Posterior cingulate gyrus (tissue), 11 donors: Measurements from ENCODE around the gene DSC1.

Source experiments
- DNase-seq, 10 donors: peaks; one replicate each; pipeline versions ENCODE4 v3.0.0 to v3.0.0-alpha.2; 2020 to 2021; ENCODE audit warnings: mixed read lengths in 3 of 10
- intact Hi-C: fragments of 100-400 bp; cut with DNase I; formaldehyde crosslinking; loops from one replicate; pipeline ENCODE4 v1.15.1; 2023

The DSC1 gene

GRCh38 chr18:31105733-31106132 is 56.9 kb downstream of the DSC1 start:
- DNase-seq, result no peak
- intact Hi-C loops, result no loop called here

DNA sequence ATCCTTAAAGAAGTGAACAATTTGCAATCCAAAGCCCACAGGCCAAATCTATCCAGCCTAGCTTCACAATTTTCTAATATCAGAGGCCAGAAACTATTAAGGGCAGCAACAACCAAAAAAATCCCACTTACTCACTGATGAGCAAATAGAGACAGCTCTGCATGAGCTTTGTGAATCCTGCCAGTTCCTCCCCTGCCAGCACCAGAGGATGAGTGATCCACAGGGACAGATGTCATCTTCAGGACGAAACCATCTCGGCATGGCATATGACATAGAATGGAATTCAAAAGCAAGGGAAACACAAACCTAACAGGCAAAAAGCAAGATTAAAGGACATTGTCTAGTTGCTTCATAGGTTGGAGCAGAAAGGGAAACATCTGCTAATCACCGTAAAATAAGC is 58.2 kb downstream of the DSC1 start:
- intact Hi-C loops, result no loop called here
- DNase-seq, result no peak

GRCh38 chr18:31103423-31103822 is 59.2 kb downstream of the DSC1 start:
- no peak for DNase-seq
- intact Hi-C loops, result no loop called here

- DNase-seq, result no peak
Measured at GRCh38 chr18:31102941-31103340, 59.7 kb downstream of the DSC1 start.

DNA sequence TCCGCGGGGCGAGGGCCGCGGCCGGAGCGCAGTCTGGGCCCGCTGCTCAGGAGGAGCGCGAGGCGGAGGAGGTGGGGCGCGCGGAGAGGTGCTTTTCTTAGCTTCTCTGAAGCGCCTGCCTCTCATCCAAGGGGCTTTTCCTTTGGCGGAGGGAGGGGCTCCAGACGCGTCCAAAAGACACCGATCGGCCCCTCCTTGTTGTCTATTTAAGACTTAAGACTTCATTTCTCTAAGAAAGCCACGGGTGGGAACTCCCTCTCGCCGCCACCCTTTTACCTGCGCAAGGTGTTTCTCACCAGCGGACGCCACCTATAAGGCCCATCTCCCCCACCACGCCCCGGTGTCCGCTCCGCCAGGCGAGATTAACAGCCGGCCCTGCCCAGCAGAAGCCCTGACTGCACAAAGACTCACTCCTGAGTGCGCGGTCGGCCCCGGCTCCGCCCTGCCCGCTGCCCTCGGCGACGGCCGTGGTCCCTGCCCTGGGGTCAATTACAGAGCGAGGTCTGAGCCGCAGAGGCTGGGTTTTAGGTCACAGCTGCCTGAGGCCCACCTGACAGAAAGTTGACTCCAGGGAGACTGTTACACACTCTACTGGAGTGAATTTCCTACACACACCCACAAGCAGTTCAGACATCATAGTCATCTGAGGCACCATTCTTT is 60.5 kb downstream of the DSC1 start, which contains the start of gene DSC2:
Gene DSC2, minus strand, starts transcription at position 397 of the 660 bp plus-strand sequence. CDS start 450 bp downstream, outside the sequence.
- peak in 6 of 10 donors; percentile 3 to 85 (median 44) for DNase-seq
- intact Hi-C loops, result no loop called here

More at GRCh38 chr18:31102941-31103340, 59.7 kb downstream of the DSC1 start:
- intact Hi-C loops, result no loop called here

DNA sequence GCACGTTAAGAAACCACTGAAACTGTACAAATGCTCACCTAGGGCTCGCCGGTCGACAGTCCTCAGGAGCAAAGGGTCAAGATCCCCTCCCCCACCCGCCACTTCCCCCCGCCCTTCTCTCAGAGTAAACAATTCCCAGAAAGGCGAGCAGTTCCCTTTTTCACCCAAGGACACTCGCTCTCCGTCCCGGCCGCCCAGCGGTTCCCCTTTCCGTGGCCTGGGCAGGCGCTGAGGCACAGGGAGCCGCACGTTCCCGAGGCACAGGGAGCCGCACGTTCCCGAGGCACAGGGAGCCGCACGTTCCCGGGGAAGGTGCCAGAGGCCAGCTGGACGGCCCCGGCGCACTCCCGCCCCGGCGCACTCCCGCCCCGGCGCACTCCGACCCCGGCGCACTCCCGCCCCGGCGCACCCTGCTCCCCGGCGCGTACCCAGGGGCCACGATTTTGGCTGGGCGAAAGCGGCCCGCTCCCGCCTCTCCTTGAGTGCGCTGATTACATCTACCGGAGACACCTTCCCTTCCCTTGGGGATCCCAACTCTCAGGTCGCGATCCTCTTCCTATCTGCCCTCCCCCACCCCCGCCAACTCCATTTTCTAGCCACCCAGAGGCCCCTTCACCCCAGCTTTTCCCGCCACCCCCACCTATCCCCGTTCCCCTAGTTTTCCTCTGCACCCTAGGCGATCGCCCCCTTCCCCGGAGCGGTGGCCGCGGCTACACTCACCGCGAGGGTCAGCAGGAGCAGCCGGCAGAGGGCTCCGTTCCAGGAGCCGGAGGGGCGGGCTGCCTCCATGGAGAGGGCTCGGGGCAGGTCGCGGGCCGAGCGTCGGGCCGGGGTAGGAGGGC is 61.3 kb downstream of the DSC1 start:
- intact Hi-C loops, result no loop called here
- DNase-seq, result peak; percentile 32 to 92 (median 57)

DNA sequence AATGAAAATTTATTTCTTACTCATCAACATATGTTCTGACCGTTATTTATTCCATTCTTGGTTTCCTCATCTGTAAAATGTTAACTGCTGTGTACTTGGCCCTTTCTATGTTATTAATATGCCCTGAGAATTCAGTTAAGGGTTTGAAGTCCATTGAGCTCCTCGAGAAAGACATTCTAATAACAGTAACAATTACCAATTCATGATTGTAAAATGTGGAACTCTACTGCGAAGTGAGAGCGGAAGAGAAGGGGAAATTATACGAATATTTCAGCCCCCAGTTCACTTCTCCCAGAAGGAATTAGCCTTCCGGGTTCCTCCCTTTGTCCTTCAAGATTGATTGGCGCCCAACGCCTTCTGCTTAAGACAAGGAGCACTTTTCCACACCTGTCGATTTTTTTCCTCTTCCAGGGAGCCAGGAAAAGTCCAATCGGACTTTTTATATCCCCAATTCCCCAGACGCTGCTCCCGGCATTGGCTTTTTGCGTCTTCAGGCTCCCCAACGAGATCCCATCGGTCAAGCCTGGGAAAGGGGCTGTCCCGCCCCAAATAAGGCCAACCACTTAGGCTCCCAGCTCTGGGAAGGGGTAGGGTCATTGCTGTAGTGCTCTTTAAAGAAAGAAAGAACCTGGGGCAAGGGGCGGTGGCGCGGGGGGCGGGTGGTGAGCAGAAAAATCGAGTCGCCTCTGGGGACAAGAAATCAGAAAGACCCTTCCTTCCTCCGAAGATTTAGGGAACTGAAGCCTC is 62.0 kb downstream of the DSC1 start:
- DNase-seq, result peak in 2 of 10 donors; percentile 63 to 66
- intact Hi-C loops, result no loop called here

GRCh38 chr18:31099450-31100230 is 63.0 kb downstream of the DSC1 start:
- intact Hi-C loops, result no loop called here
- peak in 1 of 10 donors; percentile 76 for DNase-seq

GRCh38 chr18:31098878-31099277 is 63.8 kb downstream of the DSC1 start:
- intact Hi-C loops, result no loop called here
- no peak for DNase-seq

GRCh38 chr18:31097666-31098065 is 65.0 kb downstream of the DSC1 start:
- intact Hi-C loops, result no loop called here

GRCh38 chr18:31093880-31094279 is 68.8 kb downstream of the DSC1 start:
- DNase-seq, result no peak
- intact Hi-C loops, result no loop called here

More at GRCh38 chr18:31097666-31098065, 65.0 kb downstream of the DSC1 start:
- no peak for DNase-seq

- intact Hi-C loops, result no loop called here
- DNase-seq, result no peak
Measured at GRCh38 chr18:31093294-31093693, 69.4 kb downstream of the DSC1 start.

DNA sequence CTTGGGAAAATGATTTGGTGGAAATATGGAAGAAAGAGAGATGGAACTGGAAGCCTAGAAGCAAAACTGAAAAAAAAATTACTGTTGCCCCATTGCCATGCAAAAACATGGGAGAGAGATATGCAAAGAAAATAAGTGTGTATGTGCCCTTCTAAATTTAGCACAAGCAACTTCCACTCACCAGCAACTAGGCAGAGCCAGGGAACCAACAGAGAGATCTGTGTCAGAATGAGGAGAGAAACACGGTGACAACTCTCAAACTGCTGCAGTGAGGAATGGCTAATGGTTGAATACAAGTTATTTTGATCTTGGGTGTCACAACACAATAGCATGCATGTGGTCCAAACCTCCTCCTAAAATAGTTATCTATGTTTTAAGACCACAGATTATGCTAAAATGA is 71.3 kb downstream of the DSC1 start:
- no peak for DNase-seq
- intact Hi-C loops, result no loop called here

DNA sequence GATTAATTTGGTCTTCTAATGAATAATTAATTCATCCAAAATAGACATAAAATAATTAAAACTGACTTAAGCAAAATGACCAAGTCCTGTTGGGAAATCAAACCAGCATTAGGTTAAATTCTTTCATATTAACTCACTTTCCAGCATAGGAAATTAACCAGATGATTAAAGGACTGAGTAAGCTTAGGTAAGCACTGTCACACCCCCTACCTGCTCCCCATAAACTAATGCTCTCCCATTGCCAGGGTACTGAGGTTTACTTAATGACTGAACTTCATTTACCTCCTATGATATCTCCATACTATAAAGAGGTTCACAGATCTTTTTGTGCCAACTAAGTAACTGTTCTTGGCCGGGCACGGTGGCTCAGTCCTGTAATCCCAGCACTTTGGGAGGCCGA is 74.1 kb downstream of the DSC1 start:
- DNase-seq, result no peak
- intact Hi-C loops, result no loop called here

- intact Hi-C loops, result no loop called here
- DNase-seq, result no peak
Measured at GRCh38 chr18:31079973-31080372, 82.7 kb downstream of the DSC1 start.
